ENCODE measurements around the gene CHI3L2.

CHI3L2 gene

DNA sequence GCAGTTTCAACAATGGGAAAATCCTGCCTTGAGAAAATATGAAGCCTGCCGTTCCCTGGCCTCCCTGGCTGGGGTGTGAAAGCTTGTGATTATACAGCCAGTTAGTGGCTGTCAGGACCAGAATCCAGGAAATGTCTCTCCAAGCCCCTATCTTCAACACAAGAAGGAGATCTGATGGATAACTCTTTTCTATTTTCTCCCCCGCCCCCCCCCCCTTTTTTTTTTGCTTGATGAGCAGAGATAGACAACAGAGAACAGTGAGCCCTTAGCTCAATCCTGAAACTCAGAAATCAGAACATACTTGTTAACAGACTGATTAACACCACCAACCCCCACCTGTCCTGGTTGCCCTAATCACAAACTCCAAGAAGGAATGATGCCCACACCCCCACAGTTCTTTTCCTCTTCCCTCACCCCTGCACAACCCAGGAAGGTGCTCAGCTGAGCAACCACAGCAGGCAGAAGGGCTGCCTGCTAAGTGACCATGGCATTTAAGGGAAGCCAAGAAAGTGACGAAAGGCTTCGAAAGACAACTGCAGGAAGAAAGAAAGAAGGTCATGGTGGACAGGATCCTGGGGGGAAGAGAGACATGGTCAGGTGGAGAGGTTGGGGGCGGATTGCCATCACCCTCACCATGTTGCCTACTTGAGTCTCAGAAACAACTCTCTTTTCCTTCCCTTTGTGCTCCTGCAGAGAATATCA, 14.7 kb upstream of the CHI3L2 start:
- H3K27ac ChIP-seq (ENCODE audit: low read length), result no peak overlapping the region
- H3K4me2 ChIP-seq (ENCODE audit: low read depth, low read length), result no peak overlapping the region
- TF ChIP-seq EZH2 (optimal IDR thresholded peaks at IDR 0.05; ENCODE audit: low read depth, low read length) (no peak), EZH2phosphoT487 (IDR thresholded peaks at IDR 0.05; ENCODE audit: low read length) (no peak)
- TF ChIP-seq, protein P1, sequence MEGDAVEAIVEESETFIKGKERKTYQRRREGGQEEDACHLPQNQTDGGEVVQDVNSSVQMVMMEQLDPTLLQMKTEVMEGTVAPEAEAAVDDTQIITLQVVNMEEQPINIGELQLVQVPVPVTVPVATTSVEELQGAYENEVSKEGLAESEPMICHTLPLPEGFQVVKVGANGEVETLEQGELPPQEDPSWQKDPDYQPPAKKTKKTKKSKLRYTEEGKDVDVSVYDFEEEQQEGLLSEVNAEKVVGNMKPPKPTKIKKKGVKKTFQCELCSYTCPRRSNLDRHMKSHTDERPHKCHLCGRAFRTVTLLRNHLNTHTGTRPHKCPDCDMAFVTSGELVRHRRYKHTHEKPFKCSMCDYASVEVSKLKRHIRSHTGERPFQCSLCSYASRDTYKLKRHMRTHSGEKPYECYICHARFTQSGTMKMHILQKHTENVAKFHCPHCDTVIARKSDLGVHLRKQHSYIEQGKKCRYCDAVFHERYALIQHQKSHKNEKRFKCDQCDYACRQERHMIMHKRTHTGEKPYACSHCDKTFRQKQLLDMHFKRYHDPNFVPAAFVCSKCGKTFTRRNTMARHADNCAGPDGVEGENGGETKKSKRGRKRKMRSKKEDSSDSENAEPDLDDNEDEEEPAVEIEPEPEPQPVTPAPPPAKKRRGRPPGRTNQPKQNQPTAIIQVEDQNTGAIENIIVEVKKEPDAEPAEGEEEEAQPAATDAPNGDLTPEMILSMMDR (IDR thresholded peaks at IDR 0.05; ENCODE audit: low read length), result no peak
- no peak overlapping the region for H3K4me3 ChIP-seq (ENCODE audit: low read length)
- H3K79me2 ChIP-seq (ENCODE audit: low read length), result no peaks in the 10 kb centered on the region
- peaks cover 37% of the 10 kb centered on the region for H3K4me1 ChIP-seq (ENCODE audit: low read length)
- H3K27me3 ChIP-seq (replicated peaks; ENCODE audit: insufficient read depth, low read length), result no peaks in the 10 kb centered on the region
- no peaks in the 10 kb centered on the region for H3K36me3 ChIP-seq (replicated peaks; ENCODE audit: insufficient read depth, low read length)
- H2AFZ ChIP-seq (ENCODE audit: low read length), result no peak overlapping the region
- H3K9ac ChIP-seq (ENCODE audit: low read length), result no peak overlapping the region
- H3K9me3 ChIP-seq (replicated peaks; ENCODE audit: insufficient read depth, low read length), result no peaks in the 10 kb centered on the region
- H3K9me2 ChIP-seq (replicated peaks; ENCODE audit: insufficient read depth, low read length), result no peaks in the 10 kb centered on the region
- DNase-seq, result no peak
- no peaks in the 10 kb centered on the region for H4K20me1 ChIP-seq (ENCODE audit: insufficient read depth, low read length)
- peaks cover 18% of the 10 kb centered on the region for H3F3A ChIP-seq (ENCODE audit: insufficient read depth, low read length)

- H3K36me3 ChIP-seq (replicated peaks; ENCODE audit: insufficient read depth, low read length), result no peaks in the 10 kb centered on the region
- H3K4me1 ChIP-seq (ENCODE audit: low read length), result peaks cover 40% of the 10 kb centered on the region
- no peak overlapping the region for H3K9ac ChIP-seq (ENCODE audit: low read length)
- H4K20me1 ChIP-seq (ENCODE audit: insufficient read depth, low read length), result no peaks in the 10 kb centered on the region
- no peak overlapping the region for H3K27ac ChIP-seq (ENCODE audit: low read length)
- no peak for TF ChIP-seq EZH2 (optimal IDR thresholded peaks at IDR 0.05; ENCODE audit: low read depth, low read length)
- no peak for TF ChIP-seq EZH2phosphoT487 (IDR thresholded peaks at IDR 0.05; ENCODE audit: low read length)
- TF ChIP-seq, protein P1 (IDR thresholded peaks at IDR 0.05; ENCODE audit: low read length), result no peak
- no peaks in the 10 kb centered on the region for H3K9me3 ChIP-seq (replicated peaks; ENCODE audit: insufficient read depth, low read length)
- H3F3A ChIP-seq (ENCODE audit: insufficient read depth, low read length), result peaks cover 18% of the 10 kb centered on the region
- no peak for DNase-seq
- H3K4me3 ChIP-seq (ENCODE audit: low read length), result no peak overlapping the region
- H3K9me2 ChIP-seq (replicated peaks; ENCODE audit: insufficient read depth, low read length), result no peaks in the 10 kb centered on the region
- H3K79me2 ChIP-seq (ENCODE audit: low read length), result no peaks in the 10 kb centered on the region
- H2AFZ ChIP-seq (ENCODE audit: low read length), result no peak overlapping the region
- no peaks in the 10 kb centered on the region for H3K27me3 ChIP-seq (replicated peaks; ENCODE audit: insufficient read depth, low read length)
- H3K4me2 ChIP-seq (ENCODE audit: low read depth, low read length), result no peak overlapping the region
These were observed 14.1 kb upstream of the CHI3L2 start for GRCh38 chr1:111213412-111213811.

DNA sequence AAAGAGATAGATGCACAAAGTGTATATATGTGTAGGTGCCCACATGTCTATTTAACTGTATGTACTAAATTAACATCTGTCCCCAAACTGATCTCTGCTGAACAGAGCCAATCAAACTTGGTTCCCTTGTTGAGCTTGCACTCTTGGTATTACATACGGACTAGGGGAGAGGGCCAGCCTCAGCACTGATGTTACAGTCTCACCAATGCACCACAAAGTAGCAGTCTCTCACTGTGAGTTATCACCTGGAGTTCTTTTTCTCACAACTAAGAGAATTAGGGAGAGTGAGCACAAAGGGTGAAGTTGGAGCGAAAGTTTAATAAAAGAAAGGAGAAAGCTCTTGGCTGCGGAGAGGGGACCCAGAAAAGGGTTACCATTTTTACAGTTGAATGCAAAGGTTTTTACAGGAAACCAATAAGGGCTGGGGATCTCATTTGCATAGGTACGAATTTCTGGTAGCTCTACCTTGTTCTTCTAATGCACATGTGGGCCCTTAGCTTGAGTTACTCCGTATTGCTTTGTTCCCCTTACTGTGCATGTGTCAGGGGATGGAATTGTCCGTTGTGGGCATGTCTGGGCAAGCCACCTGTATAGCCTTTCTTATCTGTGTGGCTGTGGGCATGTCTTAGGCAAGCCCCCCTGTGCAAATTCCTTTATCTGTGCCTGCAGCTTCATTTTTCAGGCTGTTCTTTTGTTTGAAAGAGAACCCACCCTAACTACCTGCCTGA, 13.3 kb upstream of the CHI3L2 start:
- Histone ChIP-seq H3K4me1 (ENCODE audit: low read length) (peaks cover 46% of the 10 kb centered on the region), H3K9ac (ENCODE audit: low read length) (no peak overlapping the region), H3K9me3 (replicated peaks; ENCODE audit: insufficient read depth, low read length) (no peaks in the 10 kb centered on the region), H4K20me1 (ENCODE audit: insufficient read depth, low read length) (no peaks in the 10 kb centered on the region), H3K9me2 (replicated peaks; ENCODE audit: insufficient read depth, low read length) (no peaks in the 10 kb centered on the region), H3K27ac (ENCODE audit: low read length) (peak overlapping the region; percentile 89; the same call in 1 of the 2 replicates), H3K4me3 (ENCODE audit: low read length) (no peak overlapping the region), H3K27me3 (replicated peaks; ENCODE audit: insufficient read depth, low read length) (no peaks in the 10 kb centered on the region), H3F3A (ENCODE audit: insufficient read depth, low read length) (peaks cover 18% of the 10 kb centered on the region), H3K36me3 (replicated peaks; ENCODE audit: insufficient read depth, low read length) (no peaks in the 10 kb centered on the region), H3K4me2 (ENCODE audit: low read depth, low read length) (peak overlapping the region; percentile 63; the same call in 1 of the 2 replicates), H3K79me2 (ENCODE audit: low read length) (no peaks in the 10 kb centered on the region), H2AFZ (ENCODE audit: low read length) (no peak overlapping the region)
- TF ChIP-seq EZH2 (optimal IDR thresholded peaks at IDR 0.05; ENCODE audit: low read depth, low read length) (no peak), EZH2phosphoT487 (IDR thresholded peaks at IDR 0.05; ENCODE audit: low read length) (no peak)
- TF ChIP-seq, protein P1 (IDR thresholded peaks at IDR 0.05; ENCODE audit: low read length), result no peak
- peak; percentile 15 for DNase-seq
